Ishikawa (cell line): Measurements from ENCODE around the gene MYO5B.

Experiments
- EP300 ChIP-seq: IDR thresholded peaks from 2 replicates; pipeline ENCODE4 v1.6.1; 2012; ENCODE audit warnings: borderline replicate concordance
- REST ChIP-seq: IDR thresholded peaks from 2 replicates; pipeline ENCODE4 v1.6.1; 2012; ENCODE audit warnings: low read depth, mild to moderate bottlenecking
- TF ChIP-seq, protein P1 (sequence below): IDR thresholded peaks from 2 replicates; pipeline ENCODE4 v1.6.1; 2012

GRCh38 chr18:49980896-49981295 lies 214.1 kb downstream of the MYO5B start:
- TF ChIP-seq REST (no peak), EP300 (no peak)
- TF ChIP-seq, protein P1, sequence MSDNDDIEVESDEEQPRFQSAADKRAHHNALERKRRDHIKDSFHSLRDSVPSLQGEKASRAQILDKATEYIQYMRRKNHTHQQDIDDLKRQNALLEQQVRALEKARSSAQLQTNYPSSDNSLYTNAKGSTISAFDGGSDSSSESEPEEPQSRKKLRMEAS, result no peak
